Measurements from ENCODE around the gene EXOC1.
"Not testable (repeated sequence)": the region's sequence is repeated elsewhere in the genome, so short reads cannot be mapped to it uniquely, and the experiment has no call there.

The EXOC1 gene

GRCh38 chr4:55904576-55904975 is 51.1 kb downstream of the EXOC1 start:
- DNase-seq (ENCODE audit: low read depth, low spot score), result no peak

GRCh38 chr4:55906323-55906722 is 52.9 kb downstream of the EXOC1 start:
- DNase-seq (ENCODE audit: low read depth, low spot score), result no peak

GRCh38 chr4:55906989-55907388 is 53.5 kb downstream of the EXOC1 start:
- no peak for DNase-seq (ENCODE audit: low read depth, low spot score)

GRCh38 chr4:55907469-55907868 is 54.0 kb downstream of the EXOC1 start:
- no peak for DNase-seq (ENCODE audit: low read depth, low spot score)

- DNase-seq (ENCODE audit: low read depth, low spot score), result no peak
Measured at GRCh38 chr4:55910140-55910539, 56.7 kb downstream of the EXOC1 start.

- no peak for DNase-seq (ENCODE audit: low read depth, low spot score)
Measured at GRCh38 chr4:55912249-55912648, 58.8 kb downstream of the EXOC1 start.

- DNase-seq (ENCODE audit: low read depth, low spot score), result no peak
Measured at GRCh38 chr4:55920571-55920970, 67.1 kb downstream of the EXOC1 start.

GRCh38 chr4:55921093-55921492 is 67.6 kb downstream of the EXOC1 start:
- DNase-seq (ENCODE audit: low read depth, low spot score), result no peak

- no peak for DNase-seq (ENCODE audit: low read depth, low spot score)
Measured at GRCh38 chr4:55925241-55925640, 71.8 kb downstream of the EXOC1 start.

- no peak for DNase-seq (ENCODE audit: low read depth, low spot score)
Measured at GRCh38 chr4:55926610-55927009, 73.2 kb downstream of the EXOC1 start.

GRCh38 chr4:55927803-55928437 is 74.5 kb downstream of the EXOC1 start:
- no peak for DNase-seq (ENCODE audit: low read depth, low spot score)

GRCh38 chr4:55928846-55929245 is 75.4 kb downstream of the EXOC1 start:
- no peak for DNase-seq (ENCODE audit: low read depth, low spot score)

GRCh38 chr4:55931043-55931442 is 77.6 kb downstream of the EXOC1 start:
- no peak for DNase-seq (ENCODE audit: low read depth, low spot score)

- DNase-seq (ENCODE audit: low read depth, low spot score), result no peak
Measured at GRCh38 chr4:55931833-55932232, 78.4 kb downstream of the EXOC1 start.

GRCh38 chr4:55932511-55932910 is 79.1 kb downstream of the EXOC1 start:
- DNase-seq (ENCODE audit: low read depth, low spot score), result no peak

- no peak for DNase-seq (ENCODE audit: low read depth, low spot score)
Measured at GRCh38 chr4:55933611-55934010, 80.2 kb downstream of the EXOC1 start.

GRCh38 chr4:55935907-55936306 is 82.5 kb downstream of the EXOC1 start:
- DNase-seq (ENCODE audit: low read depth, low spot score), result not testable (repeated sequence)

GRCh38 chr4:55938481-55938880 is 85.0 kb downstream of the EXOC1 start:
- no peak for DNase-seq (ENCODE audit: low read depth, low spot score)

- DNase-seq (ENCODE audit: low read depth, low spot score), result no peak
Measured at GRCh38 chr4:55939421-55939820, 86.0 kb downstream of the EXOC1 start.

- no peak for DNase-seq (ENCODE audit: low read depth, low spot score)
Measured at GRCh38 chr4:55941881-55942396, 88.5 kb downstream of the EXOC1 start.

- no peak for DNase-seq (ENCODE audit: low read depth, low spot score)
Measured at GRCh38 chr4:55947254-55947882, 93.9 kb downstream of the EXOC1 start.

- DNase-seq (ENCODE audit: low read depth, low spot score), result no peak
Measured at GRCh38 chr4:55947912-55948725, 94.7 kb downstream of the EXOC1 start.
